Mesendoderm (in vitro differentiated cells): Measurements from ENCODE around the gene PTH. TPM values are rescaled to one million over a fixed set of nuclear protein-coding genes. Genes with fewer than 3 reads are reported as not detected.

Experiments
- DNase-seq: peaks from one replicate; pipeline ENCODE4 v3.0.0; 2013
- H2AK5ac ChIP-seq: 2 replicates; pipeline ENCODE4 v1.6.1; 2013; ENCODE audit warnings: low read length, inconsistent platforms
- H2BK120ac ChIP-seq: 2 replicates; pipeline ENCODE4 v1.6.1; 2013; ENCODE audit warnings: low read depth, mild to moderate bottlenecking, low read length, moderate library complexity, mixed read lengths
- H2BK15ac ChIP-seq: replicated peaks from 2 replicates; pipeline ENCODE4 v1.6.1; 2013; ENCODE audit warnings: low read depth, mild to moderate bottlenecking, moderate library complexity
- H2BK5ac ChIP-seq: 2 replicates; pipeline ENCODE4 v1.6.1; 2013; ENCODE audit warnings: low read length, inconsistent platforms
- H3K18ac ChIP-seq: 2 replicates; pipeline ENCODE4 v1.6.1; 2013; ENCODE audit warnings: mild to moderate bottlenecking, low read length, mixed read lengths
- H3K23ac ChIP-seq: one replicate; pipeline ENCODE4 v1.6.1; 2013; ENCODE audit warnings: low read length
- H3K27ac ChIP-seq: 2 replicates; pipeline ENCODE4 v1.5.1; 2013; ENCODE audit warnings: low read depth, mild to moderate bottlenecking, inconsistent platforms, low read length, moderate library complexity
- H3K27me3 ChIP-seq: 2 replicates; pipeline ENCODE4 v1.6.1; 2013; ENCODE audit warnings: low read length, control low read depth, mild to moderate bottlenecking, inconsistent platforms; ENCODE audit not compliant: insufficient read depth, poor library complexity
- H3K36me3 ChIP-seq: 2 replicates; pipeline ENCODE4 v1.6.1; 2013; ENCODE audit warnings: low read length, inconsistent platforms; ENCODE audit not compliant: control insufficient read depth, insufficient read depth
- H3K4ac ChIP-seq: one replicate; pipeline ENCODE4 v1.6.1; 2013; ENCODE audit warnings: low read depth, mild to moderate bottlenecking, low read length, moderate library complexity
- H3K4me1 ChIP-seq: 2 replicates; pipeline ENCODE4 v1.6.1; 2013; ENCODE audit warnings: low read depth, low read length, inconsistent platforms; ENCODE audit not compliant: control insufficient read depth
- H3K4me2 ChIP-seq: 2 replicates; pipeline ENCODE4 v1.6.1; 2013; ENCODE audit warnings: low read length
- H3K4me3 ChIP-seq: 2 replicates; pipeline ENCODE4 v1.5.1; 2013; ENCODE audit warnings: mild to moderate bottlenecking, low read length
- H3K56ac ChIP-seq: one replicate; pipeline ENCODE4 v1.6.1; 2013; ENCODE audit warnings: low read length
- H3K79me1 ChIP-seq: 2 replicates; pipeline ENCODE4 v1.6.1; 2013; ENCODE audit warnings: low read length, inconsistent platforms
- H3K79me2 ChIP-seq: 2 replicates; pipeline ENCODE4 v1.6.1; 2013; ENCODE audit warnings: mild to moderate bottlenecking, low read length; ENCODE audit not compliant: control insufficient read depth, insufficient read depth
- H3K9ac ChIP-seq: 2 replicates; pipeline ENCODE4 v1.6.1; 2013; ENCODE audit warnings: low read length, inconsistent platforms
- H4K5ac ChIP-seq: one replicate; pipeline ENCODE4 v1.6.1; 2013; ENCODE audit warnings: low read length
- H4K8ac ChIP-seq: one replicate; pipeline ENCODE4 v1.6.1; 2013; ENCODE audit warnings: low read depth, mild to moderate bottlenecking, control low read depth, low read length, moderate library complexity
- WGBS: extraction: QIAGEN DNeasy Blood & Tissue Kit; methylation state at CpG from one replicate; pipeline ENCODE4 v1.1.7; 2013; ENCODE audit warnings: low lambda C conversion rate, missing lambda C conversion rate; ENCODE audit not compliant: insufficient coverage; ENCODE audit errors: extremely low coverage; 5-methylcytosine and 5-hydroxymethylcytosine counted together
- polyA plus RNA-seq, 2 experiments: library from polyadenylated mRNA; stranded (reverse); fragments of 200-250 nt; gene quantifications; one replicate each; pipeline ENCODE4 v1.2.3, GENCODE V29; 2013

PTH gene
- polyA plus RNA-seq (2013, experiment 1 of 2) = not detected
- not detected for polyA plus RNA-seq (2013, experiment 2 of 2)

GRCh38 chr11:13495929-13496328 is at the start of gene PTH:
PTH (minus strand) TSS chr11:13495997; CDS start chr11:13492855, 3,142 bp downstream.
- no peak within 1 kb of the TSS for H2BK15ac ChIP-seq
- no peak within 1 kb of the TSS for H3K4me2 ChIP-seq
- H3K36me3 ChIP-seq = no peaks in the 10 kb centered on the region

GRCh38 chr11:13538044-13538443 is 42.2 kb upstream of the PTH start:
- no CpG with 5 or more reads among the region's 1 CpG for WGBS

More at GRCh38 chr11:13495929-13496328, at the start of gene PTH:
- Histone ChIP-seq H4K8ac (no peak within 1 kb of the TSS), H2BK5ac (no peak within 1 kb of the TSS), H3K79me1 (no peaks in the 10 kb centered on the region), H3K4me3 (no peak within 1 kb of the TSS), H3K27me3 (no peaks in the 10 kb centered on the region), H3K56ac (no peak within 1 kb of the TSS), H3K4ac (no peak within 1 kb of the TSS), H2AK5ac (no peak within 1 kb of the TSS), H2BK120ac (no peak within 1 kb of the TSS), H4K5ac (no peak within 1 kb of the TSS), H3K4me1 (no peaks in the 10 kb centered on the region), H3K9ac (no peak within 1 kb of the TSS), H3K79me2 (no peaks in the 10 kb centered on the region), H3K18ac (no peak within 1 kb of the TSS), H3K27ac (no peak within 1 kb of the TSS), H3K23ac (no peak within 1 kb of the TSS)
- WGBS = no CpG with 5 or more reads among the region's 3 CpGs
- no peak for DNase-seq

GRCh38 chr11:13535819-13536218 is 40.0 kb upstream of the PTH start:
- Histone ChIP-seq H2BK15ac (no peak overlapping the region), H3K4me3 (no peak overlapping the region), H4K5ac (no peak overlapping the region), H2AK5ac (no peak overlapping the region), H3K9ac (no peak overlapping the region), H4K8ac (no peak overlapping the region), H3K4me2 (no peak overlapping the region), H2BK120ac (no peak overlapping the region), H3K23ac (no peak overlapping the region), H3K18ac (no peak overlapping the region), H3K36me3 (no peaks in the 10 kb centered on the region), H3K27ac (no peak overlapping the region), H3K79me2 (no peaks in the 10 kb centered on the region), H3K4ac (no peak overlapping the region), H3K79me1 (no peaks in the 10 kb centered on the region), H3K56ac (no peak overlapping the region), H3K27me3 (no peaks in the 10 kb centered on the region), H2BK5ac (no peak overlapping the region), H3K4me1 (no peaks in the 10 kb centered on the region)
- peak; percentile 80 for DNase-seq
- WGBS = no CpG with 5 or more reads among the region's 2 CpGs

More at GRCh38 chr11:13538044-13538443, 42.2 kb upstream of the PTH start:
- Histone ChIP-seq H2BK15ac (no peak overlapping the region), H3K4me3 (no peak overlapping the region), H3K27ac (no peak overlapping the region), H2BK120ac (no peak overlapping the region), H3K4me1 (no peaks in the 10 kb centered on the region), H3K18ac (no peak overlapping the region), H3K23ac (no peak overlapping the region), H4K8ac (no peak overlapping the region), H3K56ac (no peak overlapping the region), H3K4me2 (no peak overlapping the region), H4K5ac (no peak overlapping the region), H3K9ac (no peak overlapping the region), H3K79me1 (no peaks in the 10 kb centered on the region), H3K79me2 (no peaks in the 10 kb centered on the region), H3K27me3 (no peaks in the 10 kb centered on the region), H2AK5ac (no peak overlapping the region), H3K36me3 (no peaks in the 10 kb centered on the region), H2BK5ac (no peak overlapping the region), H3K4ac (no peak overlapping the region)
- no peak for DNase-seq

GRCh38 chr11:13534358-13534757 is 38.6 kb upstream of the PTH start:
- WGBS = no CpG with 5 or more reads among the region's 7 CpGs
- H3K18ac ChIP-seq = no peak overlapping the region
- H3K56ac ChIP-seq = peak overlapping the region; percentile 25
- H2BK15ac ChIP-seq = no peak overlapping the region
- H4K5ac ChIP-seq = no peak overlapping the region
- no peak overlapping the region for H3K9ac ChIP-seq
- H3K23ac ChIP-seq = no peak overlapping the region
- H3K4me2 ChIP-seq = no peak overlapping the region
- H3K36me3 ChIP-seq = no peaks in the 10 kb centered on the region
- no peaks in the 10 kb centered on the region for H3K79me2 ChIP-seq
- peak; percentile 68 for DNase-seq
- H2AK5ac ChIP-seq = no peak overlapping the region
- no peaks in the 10 kb centered on the region for H3K27me3 ChIP-seq
- H3K4ac ChIP-seq = no peak overlapping the region
- H3K4me3 ChIP-seq = no peak overlapping the region
- no peaks in the 10 kb centered on the region for H3K4me1 ChIP-seq
- no peak overlapping the region for H2BK5ac ChIP-seq
- no peaks in the 10 kb centered on the region for H3K79me1 ChIP-seq
- no peak overlapping the region for H4K8ac ChIP-seq
- H2BK120ac ChIP-seq = no peak overlapping the region
- no peak overlapping the region for H3K27ac ChIP-seq

GRCh38 chr11:13525257-13525656 is 29.5 kb upstream of the PTH start:
- H3K79me1 ChIP-seq = no peaks in the 10 kb centered on the region
- H3K4me1 ChIP-seq = no peaks in the 10 kb centered on the region
- H2BK5ac ChIP-seq = no peak overlapping the region
- no peak overlapping the region for H3K4me2 ChIP-seq
- no peak overlapping the region for H3K18ac ChIP-seq
- H3K27me3 ChIP-seq = no peaks in the 10 kb centered on the region
- no peak overlapping the region for H2BK15ac ChIP-seq
- H3K27ac ChIP-seq = no peak overlapping the region
- no peak overlapping the region for H3K9ac ChIP-seq
- no peaks in the 10 kb centered on the region for H3K36me3 ChIP-seq
- no peak overlapping the region for H4K8ac ChIP-seq
- no peak overlapping the region for H3K4me3 ChIP-seq
- no peak overlapping the region for H3K23ac ChIP-seq
- WGBS = 100% methylated on average over 1 of the region's 2 CpGs
- no peak overlapping the region for H3K56ac ChIP-seq
- no peak for DNase-seq
- H2BK120ac ChIP-seq = no peak overlapping the region
- H2AK5ac ChIP-seq = no peak overlapping the region
- no peak overlapping the region for H4K5ac ChIP-seq
- no peaks in the 10 kb centered on the region for H3K79me2 ChIP-seq
- H3K4ac ChIP-seq = no peak overlapping the region

GRCh38 chr11:13503393-13503792 is 7.6 kb upstream of the PTH start:
- Histone ChIP-seq H3K4ac (no peak overlapping the region), H3K56ac (no peak overlapping the region), H2BK5ac (no peak overlapping the region), H2BK120ac (no peak overlapping the region), H3K79me2 (no peaks in the 10 kb centered on the region), H2AK5ac (no peak overlapping the region), H4K5ac (no peak overlapping the region), H3K36me3 (no peaks in the 10 kb centered on the region), H3K18ac (no peak overlapping the region), H3K9ac (no peak overlapping the region), H3K27me3 (no peaks in the 10 kb centered on the region), H3K23ac (no peak overlapping the region), H3K79me1 (no peaks in the 10 kb centered on the region), H3K4me2 (no peak overlapping the region), H3K4me1 (no peaks in the 10 kb centered on the region), H2BK15ac (no peak overlapping the region), H4K8ac (no peak overlapping the region), H3K4me3 (no peak overlapping the region), H3K27ac (no peak overlapping the region)
- WGBS = no CpG with 5 or more reads among the region's 1 CpG
- no peak for DNase-seq
